GM10248 (cell line): ENCODE data around the gene GDE1.
A peak's percentile ranks its signal among the peaks of the same experiment; 100 is the strongest.
"Not testable (repeated sequence)": the region's sequence is repeated elsewhere in the genome, so short reads cannot be mapped to it uniquely, and the experiment has no call there.

ENCODE experiments used
- CTCF ChIA-PET: fragments of 300-600 bp; sonication (Branson Sonifier 250); formaldehyde crosslinking; extraction: SDS; loops from one replicate; lab custom pipeline; 2021; ENCODE audit warnings: antibody characterized with exemption; lab: Yijun Ruan, JAX
- POLR2A ChIA-PET: fragments of 350-650 bp; sonication (Branson Sonifier 250); formaldehyde crosslinking; extraction: SDS; loops from one replicate; lab custom pipeline; 2020; ENCODE audit warnings: antibody characterized with exemption; lab: Yijun Ruan, JAX
- DNase-seq: peaks from one replicate; pipeline ENCODE4 v3.0.0; 2012; ENCODE audit errors: extremely low spot score
- TF ChIP-seq, protein P1 (sequence below): IDR thresholded peaks from 2 replicates; pipeline ENCODE4 v1.5.1; 2012; ENCODE audit warnings: mild to moderate bottlenecking, low read depth; ENCODE audit errors: extremely low read depth, missing control alignments, control extremely low read depth

Gene GDE1

GRCh38 chr16:19559242-19559910 is 37.5 kb upstream of the GDE1 start:
- ChIA-PET CTCF (interaction anchor here (1.1 to 1.5 kb wide), 2 partner anchors 9 to 327 kb away, joined by 3 to 4 read pairs; no protein-coding TSS in a partner anchor), POLR2A (no interaction called here)
- TF ChIP-seq, protein P1, sequence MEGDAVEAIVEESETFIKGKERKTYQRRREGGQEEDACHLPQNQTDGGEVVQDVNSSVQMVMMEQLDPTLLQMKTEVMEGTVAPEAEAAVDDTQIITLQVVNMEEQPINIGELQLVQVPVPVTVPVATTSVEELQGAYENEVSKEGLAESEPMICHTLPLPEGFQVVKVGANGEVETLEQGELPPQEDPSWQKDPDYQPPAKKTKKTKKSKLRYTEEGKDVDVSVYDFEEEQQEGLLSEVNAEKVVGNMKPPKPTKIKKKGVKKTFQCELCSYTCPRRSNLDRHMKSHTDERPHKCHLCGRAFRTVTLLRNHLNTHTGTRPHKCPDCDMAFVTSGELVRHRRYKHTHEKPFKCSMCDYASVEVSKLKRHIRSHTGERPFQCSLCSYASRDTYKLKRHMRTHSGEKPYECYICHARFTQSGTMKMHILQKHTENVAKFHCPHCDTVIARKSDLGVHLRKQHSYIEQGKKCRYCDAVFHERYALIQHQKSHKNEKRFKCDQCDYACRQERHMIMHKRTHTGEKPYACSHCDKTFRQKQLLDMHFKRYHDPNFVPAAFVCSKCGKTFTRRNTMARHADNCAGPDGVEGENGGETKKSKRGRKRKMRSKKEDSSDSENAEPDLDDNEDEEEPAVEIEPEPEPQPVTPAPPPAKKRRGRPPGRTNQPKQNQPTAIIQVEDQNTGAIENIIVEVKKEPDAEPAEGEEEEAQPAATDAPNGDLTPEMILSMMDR, result peak; percentile 41
- peak; percentile 40 for DNase-seq

DNA sequence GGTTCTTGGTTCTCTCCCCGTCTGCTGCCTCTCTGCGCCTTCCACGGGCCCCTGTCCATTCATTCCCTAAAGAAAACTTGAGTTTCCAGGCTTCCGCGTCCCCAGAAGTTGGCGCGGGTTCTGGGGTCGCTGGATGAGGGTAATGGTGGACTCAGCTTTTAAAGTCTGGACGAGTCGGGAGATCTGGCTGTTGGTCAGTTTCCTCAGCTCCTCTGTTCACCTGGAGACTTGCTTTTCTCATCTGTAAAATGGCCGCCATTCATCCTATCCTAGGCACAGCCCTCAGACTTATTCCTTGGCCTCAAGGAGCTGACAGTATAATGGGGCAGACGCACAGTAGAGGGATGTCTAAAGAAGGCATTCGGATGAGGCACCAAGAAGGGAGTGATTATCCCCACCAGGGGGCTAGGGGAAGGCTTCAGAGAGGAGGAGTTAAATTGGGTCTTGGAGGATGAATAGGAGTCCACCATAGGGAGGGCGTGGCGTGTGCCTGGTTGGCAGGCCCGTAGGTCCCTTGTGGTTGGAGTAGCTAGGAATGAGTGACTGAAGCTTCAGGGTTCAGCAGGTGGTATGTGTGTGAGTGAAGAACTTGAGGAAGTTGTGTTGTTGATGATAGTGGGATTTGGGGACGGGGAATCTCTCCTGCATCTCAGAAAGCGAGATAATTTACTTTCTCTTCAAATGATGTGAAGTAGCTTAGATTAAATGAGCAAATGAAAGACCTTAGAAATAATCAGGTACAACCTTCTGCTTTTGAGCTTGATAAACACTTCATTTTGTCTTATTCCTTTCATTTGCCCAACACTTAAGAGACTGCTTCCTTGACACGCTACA is 34.3 kb upstream of the GDE1 start:
- ChIA-PET POLR2A (no interaction called here), CTCF (interaction anchor here (0.8 to 5.5 kb wide), 24 partner anchors 8 to 472 kb away, joined by 3 to 48 read pairs (median 4); partner anchors contain the start of genes CCP110 and GPRC5B)
- DNase-seq, result peak; percentile 38
- TF ChIP-seq, protein P1, result no peak

DNA sequence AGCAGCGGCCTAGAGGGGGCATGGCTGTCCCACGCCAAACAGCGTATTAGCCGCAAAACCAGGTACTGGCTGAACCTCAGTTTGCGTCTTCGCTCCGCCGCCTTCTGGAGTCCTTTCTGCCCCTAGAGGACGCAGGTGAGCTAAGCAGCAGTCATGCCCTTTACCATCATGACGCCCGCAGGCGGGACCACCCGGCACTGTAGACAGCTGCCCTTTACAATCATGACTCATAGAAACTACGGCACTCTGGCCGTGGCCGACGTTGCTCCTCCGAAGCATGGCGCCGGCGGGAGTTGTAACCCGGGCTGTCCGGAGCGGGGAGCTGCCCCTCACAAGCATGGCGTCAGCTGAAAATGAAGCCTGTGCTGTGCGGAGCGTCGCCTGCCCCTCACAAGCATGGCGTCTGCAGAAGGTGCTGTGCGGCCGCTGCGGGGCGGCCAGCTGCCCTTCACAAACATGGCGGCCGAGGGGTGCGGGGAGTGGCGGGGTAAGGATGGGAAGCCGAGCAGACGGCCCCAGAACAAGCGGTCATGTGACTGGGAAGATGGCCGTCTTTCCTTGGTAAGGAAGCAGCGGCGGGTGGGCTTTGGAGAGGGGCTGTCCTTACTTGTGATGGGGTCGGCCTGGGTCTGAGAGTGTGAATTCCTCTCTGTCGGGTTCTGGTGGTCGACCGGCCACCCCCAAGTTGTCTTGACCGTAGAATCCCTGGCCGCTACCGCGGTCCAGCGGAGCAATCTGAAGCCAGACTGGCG is 33.5 kb upstream of the GDE1 start, which contains the start of gene VPS35L:
Gene VPS35L, plus strand, starts transcription at position 518 of the 752 bp plus-strand sequence. Its CDS starts 27 bp downstream, at position 545.
- ChIA-PET POLR2A (interaction anchor here (0.9 kb wide), 1 partner anchor 135 kb away, joined by 3 read pairs; no protein-coding TSS in a partner anchor), CTCF (interaction anchor here (0.8 to 5.5 kb wide), 24 partner anchors 8 to 828 kb away, joined by 3 to 48 read pairs (median 4); partner anchors contain the start of genes CCP110 and GPRC5B)
- DNase-seq, result peak; percentile 93
- TF ChIP-seq, protein P1, result peak; percentile 63

- POLR2A ChIA-PET, result no interaction called here
- no peak for DNase-seq
- TF ChIP-seq, protein P1, result no peak
- CTCF ChIA-PET, result interaction anchor here (1.5 to 2.5 kb wide), 2 partner anchors 10 to 14 kb away, joined by 4 to 8 read pairs; no protein-coding TSS in a partner anchor
Measured at GRCh38 chr16:19549673-19550072, 27.8 kb upstream of the GDE1 start.

DNA sequence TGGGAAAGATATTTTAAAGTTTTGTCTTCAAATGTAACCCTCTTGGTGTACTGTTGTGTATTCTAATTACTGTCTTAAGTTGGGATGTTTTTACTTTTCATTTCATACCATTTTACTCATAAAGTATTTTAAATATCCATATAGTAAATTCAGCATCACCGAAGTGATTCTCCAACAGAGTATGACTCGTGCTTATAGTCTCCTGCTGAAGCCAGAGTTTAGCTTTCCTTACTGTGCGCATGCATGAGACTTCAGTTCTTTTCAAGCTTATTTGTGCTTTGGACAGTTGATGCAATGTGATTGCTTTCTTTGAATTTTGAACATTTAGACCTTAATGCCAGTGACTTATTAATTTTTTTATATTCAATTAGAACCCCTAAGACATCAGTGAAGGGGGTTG is 26.2 kb upstream of the GDE1 start:
- TF ChIP-seq, protein P1, result no peak
- no peak for DNase-seq
- CTCF ChIA-PET, result interaction anchor here (1.7 kb wide), 1 partner anchor 19 kb away, joined by 4 read pairs; no protein-coding TSS in a partner anchor
- POLR2A ChIA-PET, result no interaction called here

DNA sequence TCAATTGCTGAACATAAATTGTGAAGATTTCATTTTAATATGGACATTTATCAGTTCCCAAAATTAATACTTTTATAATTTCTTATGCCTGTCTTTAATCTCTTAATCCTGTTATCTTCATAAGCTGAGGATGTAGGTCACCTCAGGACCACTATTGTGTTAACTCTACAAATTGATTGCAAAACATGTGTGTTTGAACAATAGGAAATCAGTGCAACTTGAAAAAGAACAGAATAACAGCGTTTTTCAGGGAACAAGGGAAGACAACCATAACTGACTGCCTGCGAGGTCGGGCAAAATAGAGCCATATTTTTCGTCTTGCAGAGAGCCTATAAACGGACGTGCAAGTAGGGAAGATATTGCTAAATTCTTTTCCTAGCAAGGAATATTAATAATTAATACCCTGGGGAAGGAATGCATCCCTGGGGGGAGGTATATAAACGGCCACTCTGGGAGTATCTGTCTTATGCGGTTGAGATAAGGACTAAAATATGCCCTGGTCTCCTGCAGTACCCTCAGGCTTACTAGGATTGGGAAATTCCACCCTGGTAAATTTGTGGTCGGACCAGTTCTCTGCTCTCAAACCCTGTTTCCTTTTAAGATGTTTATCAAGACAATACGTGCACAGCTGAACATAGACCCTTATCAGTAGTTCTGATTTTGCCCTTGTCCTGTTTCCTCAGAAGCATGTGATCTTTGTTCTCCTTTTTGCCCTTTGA is 21.5 kb upstream of the GDE1 start:
- DNase-seq, POLR2A ChIA-PET: not testable (repeated sequence)
- CTCF ChIA-PET, result interaction anchor here (0.9 to 6.3 kb wide), 2 partner anchors 11 to 19 kb away, joined by 3 to 48 read pairs; partner anchors contain the start of gene VPS35L
